Cardiac muscle cell (in vitro differentiated cells and primary cell): ENCODE results near the gene MYO5B. TPM values are rescaled to one million over a fixed set of nuclear protein-coding genes. Genes with fewer than 3 reads are reported as not detected.

Experiments used
- DNase-seq, 2 donors: peaks; one replicate each; pipeline versions ENCODE4 v3.0.0 to v3.0.0-alpha.2; 2010 to 2017; ENCODE audit warnings: low read depth in 1 of 2, low spot score in 1 of 2
- H3K27ac ChIP-seq: fragments of 200-600 bp; sonication (generic); 2 replicates; pipeline ENCODE4 v1.5.1; 2016
- H3K27me3 ChIP-seq: fragments of 200-600 bp; sonication (generic); 2 replicates; pipeline ENCODE4 v1.6.0; 2016; ENCODE audit warnings: control low read depth
- H3K36me3 ChIP-seq: fragments of 200-600 bp; sonication (generic); 2 replicates; pipeline ENCODE4 v1.5.1; 2016; ENCODE audit warnings: control low read depth
- H3K4me1 ChIP-seq: fragments of 200-600 bp; sonication (generic); 2 replicates; pipeline ENCODE4 v1.8.1; 2017; ENCODE audit warnings: low read depth, mild to moderate bottlenecking, mixed run types
- H3K4me3 ChIP-seq: fragments of 200-600 bp; sonication (generic); 2 replicates; pipeline ENCODE4 v1.5.1; 2016; ENCODE audit warnings: mild to moderate bottlenecking
- H3K9me3 ChIP-seq: fragments of 200-600 bp; sonication (generic); 2 replicates; pipeline ENCODE4 v1.5.1; 2017; ENCODE audit warnings: low read depth, mild to moderate bottlenecking, control low read depth
- polyA plus RNA-seq: library from polyadenylated mRNA; unstranded; fragments of >200 nt; fragmentation: Nextera tagmentation; extraction: Ambion mirVana; gene quantifications from 2 replicates; pipeline ENCODE4 v1.2.1, GENCODE V29; 2016
- total RNA-seq: library from RNA; depleted of rRNA; stranded (reverse); fragments of >200 nt; gene quantifications from 2 replicates; pipeline ENCODE4 v1.2.3, GENCODE V29; 2016
- TF ChIP-seq, protein P1 (sequence below): IDR thresholded peaks from 2 replicates; pipeline ENCODE4 v1.5.1; 2012; ENCODE audit warnings: low read depth, mild to moderate bottlenecking, low read length

The MYO5B gene
- total and polyA plus RNA-seq, 2 experiments from 2014 or later, result 3.0 to 16.7 TPM

DNA sequence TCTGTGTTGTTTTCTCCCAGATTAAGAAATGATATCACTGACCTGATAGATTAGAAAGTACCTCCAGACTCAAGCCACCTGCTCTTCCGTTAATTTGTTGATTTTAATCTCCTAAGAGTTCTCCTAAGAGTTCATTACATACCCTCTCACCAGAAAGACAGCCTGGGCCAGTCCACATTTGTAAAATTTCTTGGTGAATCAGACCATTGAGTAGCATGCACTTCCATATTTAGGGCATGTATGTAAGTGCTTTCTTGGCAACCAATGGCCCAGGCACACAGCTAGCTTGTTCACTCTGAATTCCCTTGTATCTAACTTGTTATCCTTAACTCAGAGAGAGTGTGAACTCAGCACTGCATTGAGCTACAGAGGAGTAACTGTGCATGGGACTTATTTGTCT is 223.5 kb downstream of the MYO5B start:
- Histone ChIP-seq H3K27ac (no peak overlapping the region), H3K36me3 (no peaks in the 10 kb centered on the region), H3K4me3 (no peak overlapping the region), H3K4me1 (no peaks in the 10 kb centered on the region), H3K9me3 (no peaks in the 10 kb centered on the region), H3K27me3 (no peaks in the 10 kb centered on the region)
- no peak for DNase-seq
- TF ChIP-seq, protein P1, sequence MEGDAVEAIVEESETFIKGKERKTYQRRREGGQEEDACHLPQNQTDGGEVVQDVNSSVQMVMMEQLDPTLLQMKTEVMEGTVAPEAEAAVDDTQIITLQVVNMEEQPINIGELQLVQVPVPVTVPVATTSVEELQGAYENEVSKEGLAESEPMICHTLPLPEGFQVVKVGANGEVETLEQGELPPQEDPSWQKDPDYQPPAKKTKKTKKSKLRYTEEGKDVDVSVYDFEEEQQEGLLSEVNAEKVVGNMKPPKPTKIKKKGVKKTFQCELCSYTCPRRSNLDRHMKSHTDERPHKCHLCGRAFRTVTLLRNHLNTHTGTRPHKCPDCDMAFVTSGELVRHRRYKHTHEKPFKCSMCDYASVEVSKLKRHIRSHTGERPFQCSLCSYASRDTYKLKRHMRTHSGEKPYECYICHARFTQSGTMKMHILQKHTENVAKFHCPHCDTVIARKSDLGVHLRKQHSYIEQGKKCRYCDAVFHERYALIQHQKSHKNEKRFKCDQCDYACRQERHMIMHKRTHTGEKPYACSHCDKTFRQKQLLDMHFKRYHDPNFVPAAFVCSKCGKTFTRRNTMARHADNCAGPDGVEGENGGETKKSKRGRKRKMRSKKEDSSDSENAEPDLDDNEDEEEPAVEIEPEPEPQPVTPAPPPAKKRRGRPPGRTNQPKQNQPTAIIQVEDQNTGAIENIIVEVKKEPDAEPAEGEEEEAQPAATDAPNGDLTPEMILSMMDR, result no peak

DNA sequence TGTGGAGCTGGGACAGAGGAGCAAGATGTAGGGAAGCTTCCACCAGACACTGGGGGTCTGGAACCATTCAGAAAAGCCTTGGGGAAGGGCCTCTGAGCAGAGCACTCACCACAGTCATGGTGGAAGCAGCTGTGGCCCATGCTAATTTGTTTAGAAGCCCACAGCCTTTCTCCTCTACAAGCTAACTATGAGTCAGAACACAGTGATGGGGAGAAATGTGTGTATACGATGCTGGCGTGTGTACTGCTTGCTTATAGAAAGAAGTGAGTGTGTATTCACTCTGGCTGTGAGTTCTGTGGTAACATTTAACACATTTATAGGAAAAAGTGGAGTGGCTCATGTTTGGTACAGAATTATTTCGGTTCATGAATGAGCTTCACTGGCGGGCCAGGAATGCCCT is 224.6 kb downstream of the MYO5B start:
- Histone ChIP-seq H3K27ac (no peak overlapping the region), H3K4me3 (no peak overlapping the region), H3K27me3 (no peaks in the 10 kb centered on the region), H3K4me1 (no peaks in the 10 kb centered on the region), H3K9me3 (no peaks in the 10 kb centered on the region), H3K36me3 (no peaks in the 10 kb centered on the region)
- DNase-seq, result no peak
- TF ChIP-seq, protein P1, result no peak

DNA sequence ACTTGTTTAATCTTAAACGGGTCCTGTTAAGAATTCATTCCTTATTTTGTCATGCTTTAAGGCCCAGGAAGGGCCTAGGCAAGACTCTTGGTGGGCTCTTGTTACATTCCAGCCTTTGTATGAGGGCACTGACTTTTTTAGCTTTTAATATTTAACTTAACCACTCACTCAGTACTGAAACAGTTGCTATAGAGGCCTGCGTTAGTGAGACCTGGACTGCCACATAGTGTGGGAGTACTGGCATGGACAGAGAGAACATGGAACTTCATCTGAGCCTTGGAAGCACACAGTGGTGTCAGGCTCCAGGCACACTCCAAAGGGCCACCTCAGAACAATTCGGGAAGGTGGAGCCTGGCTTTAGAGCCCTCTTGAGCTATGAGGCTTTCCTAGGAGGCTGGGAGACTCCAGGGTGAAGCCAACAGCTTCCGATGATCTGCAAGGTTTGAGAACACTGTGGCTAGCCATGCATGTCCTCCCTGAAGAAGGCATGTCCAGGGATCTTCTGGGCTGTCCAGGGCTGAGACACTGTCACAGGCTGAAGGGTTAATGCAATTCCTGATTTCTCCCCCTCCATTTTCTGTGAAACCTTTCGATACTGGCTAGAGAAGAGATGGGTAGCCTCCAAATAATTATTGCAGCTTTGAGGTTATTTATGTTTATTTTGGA is 226.2 kb downstream of the MYO5B start:
- Histone ChIP-seq H3K36me3 (no peaks in the 10 kb centered on the region), H3K27ac (no peak overlapping the region), H3K27me3 (no peaks in the 10 kb centered on the region), H3K4me3 (no peak overlapping the region), H3K4me1 (no peaks in the 10 kb centered on the region), H3K9me3 (no peaks in the 10 kb centered on the region)
- no peak for DNase-seq
- TF ChIP-seq, protein P1, result no peak

DNA sequence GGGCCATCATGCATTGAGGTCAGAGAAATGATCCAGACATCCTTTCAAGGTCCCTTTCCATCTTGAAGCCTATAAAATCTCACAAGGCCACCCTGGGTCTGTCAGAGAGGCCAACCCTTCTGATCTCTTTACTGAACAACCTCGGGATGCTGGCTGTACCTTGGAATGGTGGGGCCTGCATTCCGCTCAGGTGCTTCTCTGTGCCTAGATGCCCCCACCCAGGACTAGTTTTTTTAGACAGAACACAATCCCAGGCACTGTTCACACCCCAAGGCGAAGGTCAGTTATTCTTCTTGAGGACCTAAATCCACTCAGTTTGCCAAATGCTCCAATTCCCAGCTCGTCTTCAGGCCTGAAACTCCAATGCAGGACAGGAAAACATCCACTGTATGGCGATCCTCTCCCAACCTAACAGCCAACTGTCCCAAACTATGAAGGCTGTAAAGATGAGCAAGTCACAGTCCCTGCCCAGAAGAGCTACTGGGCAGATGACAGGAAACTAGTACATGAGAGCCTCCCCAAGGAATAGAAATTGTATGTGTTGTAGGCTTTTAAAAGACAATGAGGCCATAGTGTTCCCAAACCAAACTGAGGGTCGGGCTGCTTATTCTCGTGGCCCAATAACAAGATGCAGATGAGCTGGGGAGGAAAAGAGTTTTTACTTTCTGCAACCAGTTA is 227.2 kb downstream of the MYO5B start:
- Histone ChIP-seq H3K4me1 (no peaks in the 10 kb centered on the region), H3K27ac (no peak overlapping the region), H3K9me3 (no peaks in the 10 kb centered on the region), H3K27me3 (no peaks in the 10 kb centered on the region), H3K36me3 (no peaks in the 10 kb centered on the region), H3K4me3 (no peak overlapping the region)
- TF ChIP-seq, protein P1, result no peak
- DNase-seq, result no peak

DNA sequence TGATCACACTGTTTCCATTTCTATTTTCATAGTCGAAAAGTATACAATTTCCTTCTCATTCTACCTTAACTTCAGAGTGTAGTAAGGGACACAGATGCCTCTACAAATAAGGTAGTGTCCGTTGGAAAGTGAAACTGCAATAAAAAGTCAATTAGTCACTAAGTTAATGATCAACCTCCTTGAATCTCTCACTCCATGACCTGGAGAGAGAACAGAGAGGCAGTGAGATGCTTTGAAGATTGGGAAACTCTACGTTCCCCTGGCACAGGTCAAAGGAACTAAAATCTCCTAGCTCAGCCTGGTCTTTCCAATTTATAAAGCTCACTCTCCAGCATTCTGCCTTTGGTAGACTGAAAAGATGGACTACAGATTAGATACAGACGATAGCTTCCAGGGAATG is 227.8 kb downstream of the MYO5B start:
- Histone ChIP-seq H3K4me3 (no peak overlapping the region), H3K27ac (no peak overlapping the region), H3K36me3 (no peaks in the 10 kb centered on the region), H3K27me3 (no peaks in the 10 kb centered on the region), H3K9me3 (no peaks in the 10 kb centered on the region), H3K4me1 (no peaks in the 10 kb centered on the region)
- TF ChIP-seq, protein P1, result no peak
- DNase-seq, result no peak
